Measurements from ENCODE around the gene KNL1.

DNA sequence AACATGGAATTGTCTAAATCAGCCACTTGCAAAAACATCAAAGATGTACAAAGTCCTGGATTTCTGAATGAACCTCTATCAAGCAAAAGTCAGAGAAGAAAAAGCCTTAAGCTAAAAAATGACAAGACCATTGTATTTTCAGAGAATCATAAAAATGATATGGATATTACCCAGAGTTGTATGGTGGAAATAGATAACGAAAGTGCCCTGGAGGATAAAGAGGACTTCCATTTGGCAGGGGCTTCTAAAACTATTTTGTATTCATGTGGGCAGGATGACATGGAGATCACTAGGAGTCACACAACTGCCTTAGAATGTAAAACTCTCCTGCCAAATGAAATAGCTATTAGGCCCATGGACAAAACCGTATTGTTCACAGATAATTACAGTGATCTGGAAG is 29.3 kb downstream of the KNL1 start:
- no peak for TF ChIP-seq TAF1 (IDR thresholded peaks at IDR 0.05; ENCODE audit: borderline replicate concordance, low read depth, low read length)
- no peak for TF ChIP-seq ZBTB33 (IDR thresholded peaks at IDR 0.05)
- TF ChIP-seq POLR2AphosphoS2 (IDR thresholded peaks at IDR 0.05; ENCODE audit: low read depth, low read length): no peak
- no peak for TF ChIP-seq BHLHE40 (IDR thresholded peaks at IDR 0.05; ENCODE audit: borderline replicate concordance in 1 of 2, low read depth in 2 of 2, low read length in 1 of 2)
- TF ChIP-seq CEBPB (IDR thresholded peaks at IDR 0.05; ENCODE audit: borderline replicate concordance in 1 of 2, low read depth in 2 of 2, low read length in 2 of 2): no peak
- TF ChIP-seq HDAC2 (IDR thresholded peaks at IDR 0.05): no peak
- TF ChIP-seq POLR2A (IDR thresholded peaks at IDR 0.05; ENCODE audit: low read depth, low read length): no peak
- TF ChIP-seq EP300 (IDR thresholded peaks at IDR 0.05; ENCODE audit: borderline replicate concordance in 1 of 2, control insufficient read depth in 1 of 2, low read depth in 2 of 2, low read length in 2 of 2): no peak
- no peak for TF ChIP-seq FOS (IDR thresholded peaks at IDR 0.05; ENCODE audit: borderline replicate concordance, extremely low read depth, insufficient read length)

All from GM12878 (cell line).